SK-N-SH treated with all-trans-retinoic acid at 6 μM for 48 hours (cell line): Measurements from ENCODE around the gene COL6A2.

Experiments used
- ARNTL ChIP-seq: fragments of 450-650 bp; formaldehyde crosslinking; IDR thresholded peaks from 2 replicates; pipeline ENCODE4 v1.5.0; 2020; ENCODE audit warnings: low read depth, mild to moderate bottlenecking, moderate library complexity, borderline replicate concordance
- CREB5 ChIP-seq: fragments of 250-450 bp; sonication (Bioruptor Pico); IDR thresholded peaks from 2 replicates; pipeline ENCODE4 v1.5.1; 2020; ENCODE audit warnings: low read depth, mild to moderate bottlenecking, moderate library complexity
- CSRNP3 ChIP-seq: fragments of 250-450 bp; sonication (Bioruptor Pico); IDR thresholded peaks from 2 replicates; pipeline ENCODE4 v1.5.1; 2021; ENCODE audit warnings: mild to moderate bottlenecking, moderate library complexity
- ESRRG ChIP-seq: fragments of 250-450 bp; sonication (Bioruptor Pico); IDR thresholded peaks from 2 replicates; pipeline ENCODE4 v1.6.1; 2021; ENCODE audit warnings: mild to moderate bottlenecking
- GLIS3 ChIP-seq: fragments of 250-450 bp; sonication (Bioruptor Pico); IDR thresholded peaks from 2 replicates; pipeline ENCODE4 v1.5.0; 2020; ENCODE audit warnings: mild to moderate bottlenecking, moderate library complexity
- ISL1 ChIP-seq: fragments of 250-450 bp; sonication (Bioruptor Pico); IDR thresholded peaks from 2 replicates; pipeline ENCODE4 v2.1.2; 2022; ENCODE audit warnings: mild to moderate bottlenecking, moderate library complexity
- PPARA ChIP-seq: fragments of 250-450 bp; sonication (Bioruptor Pico); IDR thresholded peaks from 2 replicates; pipeline ENCODE4 v1.5.0; 2020; ENCODE audit warnings: mild to moderate bottlenecking, borderline replicate concordance
- TCF4 ChIP-seq: fragments of 250-450 bp; sonication (Bioruptor Pico); IDR thresholded peaks from 2 replicates; pipeline ENCODE4 v1.8.0; 2021; ENCODE audit warnings: mild to moderate bottlenecking, moderate library complexity, borderline replicate concordance
- TSHZ2 ChIP-seq: fragments of 250-450 bp; sonication (Bioruptor Pico); IDR thresholded peaks from 2 replicates; pipeline ENCODE4 v1.5.0; 2020; ENCODE audit warnings: mild to moderate bottlenecking, moderate library complexity
- ZC3H10 ChIP-seq: fragments of 250-450 bp; sonication (Bioruptor Pico); IDR thresholded peaks from 2 replicates; pipeline ENCODE4 v1.5.1; 2021; ENCODE audit warnings: mild to moderate bottlenecking, moderate library complexity
- ZFP3 ChIP-seq: fragments of 250-450 bp; sonication (Bioruptor Pico); IDR thresholded peaks from 2 replicates; pipeline ENCODE4 v1.5.0; 2020; ENCODE audit warnings: mild to moderate bottlenecking, moderate library complexity
- ZFP30 ChIP-seq: fragments of 450-650 bp; formaldehyde crosslinking; IDR thresholded peaks from 2 replicates; pipeline ENCODE4 v1.5.0; 2022; ENCODE audit warnings: mild to moderate bottlenecking, moderate library complexity
- ZNF8 ChIP-seq: fragments of 450-650 bp; formaldehyde crosslinking; IDR thresholded peaks from 2 replicates; pipeline ENCODE4 v1.5.0; 2020; ENCODE audit warnings: mild to moderate bottlenecking, moderate library complexity
- TF ChIP-seq, protein P1 (sequence below): fragments of 250-450 bp; sonication (Bioruptor Pico); IDR thresholded peaks from 2 replicates; pipeline ENCODE4 v1.8.0; 2020; ENCODE audit warnings: mild to moderate bottlenecking, moderate library complexity, borderline replicate concordance

GRCh38 chr21:46054031-46054430 lies 43.9 kb upstream of the COL6A2 start:
- TF ChIP-seq ZFP3 (CRISPR knock-in tag), result no peak
- no peak for TF ChIP-seq ZNF8 (CRISPR knock-in tag)
- no peak for TF ChIP-seq CREB5
- no peak for TF ChIP-seq ZFP30 (CRISPR knock-in tag)
- no peak for TF ChIP-seq GLIS3 (CRISPR knock-in tag)
- TF ChIP-seq CSRNP3 (CRISPR knock-in tag), result no peak
- TF ChIP-seq PPARA (CRISPR knock-in tag), result no peak
- TF ChIP-seq ZC3H10 (CRISPR knock-in tag), result no peak
- no peak for TF ChIP-seq TSHZ2
- no peak for TF ChIP-seq ARNTL (CRISPR knock-in tag)
- TF ChIP-seq ESRRG (CRISPR knock-in tag), result no peak
- TF ChIP-seq ISL1 (CRISPR knock-in tag), result no peak
- TF ChIP-seq TCF4 (CRISPR knock-in tag), result no peak
- TF ChIP-seq, protein P1, sequence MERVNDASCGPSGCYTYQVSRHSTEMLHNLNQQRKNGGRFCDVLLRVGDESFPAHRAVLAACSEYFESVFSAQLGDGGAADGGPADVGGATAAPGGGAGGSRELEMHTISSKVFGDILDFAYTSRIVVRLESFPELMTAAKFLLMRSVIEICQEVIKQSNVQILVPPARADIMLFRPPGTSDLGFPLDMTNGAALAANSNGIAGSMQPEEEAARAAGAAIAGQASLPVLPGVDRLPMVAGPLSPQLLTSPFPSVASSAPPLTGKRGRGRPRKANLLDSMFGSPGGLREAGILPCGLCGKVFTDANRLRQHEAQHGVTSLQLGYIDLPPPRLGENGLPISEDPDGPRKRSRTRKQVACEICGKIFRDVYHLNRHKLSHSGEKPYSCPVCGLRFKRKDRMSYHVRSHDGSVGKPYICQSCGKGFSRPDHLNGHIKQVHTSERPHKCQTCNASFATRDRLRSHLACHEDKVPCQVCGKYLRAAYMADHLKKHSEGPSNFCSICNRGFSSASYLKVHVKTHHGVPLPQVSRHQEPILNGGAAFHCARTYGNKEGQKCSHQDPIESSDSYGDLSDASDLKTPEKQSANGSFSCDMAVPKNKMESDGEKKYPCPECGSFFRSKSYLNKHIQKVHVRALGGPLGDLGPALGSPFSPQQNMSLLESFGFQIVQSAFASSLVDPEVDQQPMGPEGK (CRISPR knock-in tag), result no peak
